ENCODE measurements around the gene PPFIA3. TPM values are rescaled to one million over a fixed set of nuclear protein-coding genes. Genes with fewer than 3 reads are reported as not detected.

PPFIA3 gene
- total RNA-seq, 2 experiments from 2014 or later: 1.8 to 2.2 TPM

- DNase-seq: no peak
- Mint-ChIP-seq H3K27ac (no peak overlapping the region), H3K27me3 (ENCODE audit: low read depth) (no peaks in the 10 kb centered on the region), H3K9me3 (ENCODE audit: insufficient read depth) (no peaks in the 10 kb centered on the region), H3K36me3 (ENCODE audit: low read depth) (peaks cover 68% of the 10 kb centered on the region), H3K4me3 (no peak overlapping the region), H3K4me1 (ENCODE audit: low read depth) (peaks cover 4% of the 10 kb centered on the region)
- ChIA-PET POLR2A (no interaction called here), CTCF (interaction anchor here (1.2 to 2.8 kb wide), 3 partner anchors 10 to 107 kb away, joined by 3 to 22 read pairs (median 9); partner anchors contain the start of gene LIN7B)
- no peak for ATAC-seq
These were observed 15.0 kb upstream of the PPFIA3 start for GRCh38 chr19:49104229-49104864.

- H3K27me3 Mint-ChIP-seq (ENCODE audit: low read depth): no peaks in the 10 kb centered on the region
- DNase-seq: peak; percentile 74
- ChIA-PET CTCF (interaction anchor here (0.9 to 2.8 kb wide), 14 partner anchors 8 to 109 kb away, joined by 3 to 30 read pairs (median 5); partner anchors contain the start of genes CGB7 and LIN7B), POLR2A (interaction anchor here (1.0 to 1.2 kb wide), 2 partner anchors 9 to 20 kb away, joined by 3 to 4 read pairs; no protein-coding TSS in a partner anchor)
- peaks cover 4% of the 10 kb centered on the region for H3K4me1 Mint-ChIP-seq (ENCODE audit: low read depth)
- peak; percentile 79 for ATAC-seq
- H3K36me3 Mint-ChIP-seq (ENCODE audit: low read depth): peaks cover 53% of the 10 kb centered on the region
- H3K9me3 Mint-ChIP-seq (ENCODE audit: insufficient read depth): no peaks in the 10 kb centered on the region
- no peak overlapping the region for H3K4me3 Mint-ChIP-seq
- no peak overlapping the region for H3K27ac Mint-ChIP-seq
These were observed 12.7 kb upstream of the PPFIA3 start for GRCh38 chr19:49106648-49107135.

GRCh38 chr19:49107625-49108459, 11.5 kb upstream of the PPFIA3 start:
- ATAC-seq: no peak
- POLR2A ChIA-PET: interaction anchor here (0.5 kb wide), 1 partner anchor 10 kb away, joined by 3 read pairs; no protein-coding TSS in a partner anchor
- Mint-ChIP-seq H3K36me3 (ENCODE audit: low read depth) (peaks cover 51% of the 10 kb centered on the region), H3K9me3 (ENCODE audit: insufficient read depth) (no peaks in the 10 kb centered on the region), H3K27ac (no peak overlapping the region), H3K27me3 (ENCODE audit: low read depth) (no peaks in the 10 kb centered on the region), H3K4me3 (no peak overlapping the region), H3K4me1 (ENCODE audit: low read depth) (peaks cover 4% of the 10 kb centered on the region)
- CTCF ChIA-PET: interaction anchor here (7.3 kb wide), 1 partner anchor 9 kb away, joined by 94 read pairs; no protein-coding TSS in a partner anchor
- no peak for DNase-seq

GRCh38 chr19:49109051-49109450, 10.3 kb upstream of the PPFIA3 start:
- no peak overlapping the region for H3K27ac Mint-ChIP-seq
- H3K4me3 Mint-ChIP-seq: no peak overlapping the region
- DNase-seq: no peak
- ChIA-PET CTCF (interaction anchor here (7.3 kb wide), 1 partner anchor 10 kb away, joined by 94 read pairs; no protein-coding TSS in a partner anchor), POLR2A (no interaction called here)
- H3K36me3 Mint-ChIP-seq (ENCODE audit: low read depth): peaks cover 48% of the 10 kb centered on the region
- ATAC-seq: no peak
- no peaks in the 10 kb centered on the region for H3K9me3 Mint-ChIP-seq (ENCODE audit: insufficient read depth)
- no peaks in the 10 kb centered on the region for H3K27me3 Mint-ChIP-seq (ENCODE audit: low read depth)
- H3K4me1 Mint-ChIP-seq (ENCODE audit: low read depth): peaks cover 12% of the 10 kb centered on the region

GRCh38 chr19:49109569-49110233, 9.6 kb upstream of the PPFIA3 start:
- ATAC-seq (no peak), DNase-seq (no peak)
- H3K4me1 Mint-ChIP-seq (ENCODE audit: low read depth): peaks cover 13% of the 10 kb centered on the region
- peaks cover 42% of the 10 kb centered on the region for H3K36me3 Mint-ChIP-seq (ENCODE audit: low read depth)
- no peaks in the 10 kb centered on the region for H3K9me3 Mint-ChIP-seq (ENCODE audit: insufficient read depth)
- POLR2A ChIA-PET: no interaction called here
- H3K27ac Mint-ChIP-seq: no peak overlapping the region
- H3K4me3 Mint-ChIP-seq: no peak overlapping the region
- CTCF ChIA-PET: interaction anchor here (7.3 kb wide), 1 partner anchor 11 kb away, joined by 94 read pairs; no protein-coding TSS in a partner anchor
- H3K27me3 Mint-ChIP-seq (ENCODE audit: low read depth): no peaks in the 10 kb centered on the region

- ChIA-PET CTCF (interaction anchor here (1.0 to 7.3 kb wide), 3 partner anchors 12 to 36 kb away, joined by 3 to 94 read pairs (median 6); no protein-coding TSS in a partner anchor), POLR2A (no interaction called here)
- H3K4me1 Mint-ChIP-seq (ENCODE audit: low read depth): peaks cover 18% of the 10 kb centered on the region
- H3K9me3 Mint-ChIP-seq (ENCODE audit: insufficient read depth): no peaks in the 10 kb centered on the region
- DNase-seq (no peak), ATAC-seq (no peak)
- peaks cover 33% of the 10 kb centered on the region for H3K36me3 Mint-ChIP-seq (ENCODE audit: low read depth)
- H3K27ac Mint-ChIP-seq: no peak overlapping the region
- no peak overlapping the region for H3K4me3 Mint-ChIP-seq
- H3K27me3 Mint-ChIP-seq (ENCODE audit: low read depth): no peaks in the 10 kb centered on the region
These were observed 8.8 kb upstream of the PPFIA3 start for GRCh38 chr19:49110567-49110966.

- POLR2A ChIA-PET: no interaction called here
- H3K4me3 Mint-ChIP-seq: no peak overlapping the region
- H3K9me3 Mint-ChIP-seq (ENCODE audit: insufficient read depth): no peaks in the 10 kb centered on the region
- H3K36me3 Mint-ChIP-seq (ENCODE audit: low read depth): peaks cover 29% of the 10 kb centered on the region
- H3K4me1 Mint-ChIP-seq (ENCODE audit: low read depth): peaks cover 21% of the 10 kb centered on the region
- CTCF ChIA-PET: interaction anchor here (1.0 to 7.3 kb wide), 3 partner anchors 12 to 35 kb away, joined by 3 to 94 read pairs (median 6); no protein-coding TSS in a partner anchor
- no peak for ATAC-seq
- no peaks in the 10 kb centered on the region for H3K27me3 Mint-ChIP-seq (ENCODE audit: low read depth)
- no peak overlapping the region for H3K27ac Mint-ChIP-seq
- DNase-seq: no peak
These were observed 7.9 kb upstream of the PPFIA3 start for GRCh38 chr19:49111218-49111998.

GRCh38 chr19:49113762-49114629, 5.3 kb upstream of the PPFIA3 start, which contains the start of gene LIN7B:
LIN7B (plus strand) TSS chr19:49114370; CDS start chr19:49114405, 35 bp downstream.
- H3K9me3 Mint-ChIP-seq (ENCODE audit: insufficient read depth): no peaks in the 10 kb centered on the region
- H3K27ac Mint-ChIP-seq: peak within 1 kb of the TSS; percentile 75
- ChIA-PET POLR2A (interaction anchor here (1.0 to 1.2 kb wide), 2 partner anchors 15 to 24 kb away, joined by 3 to 4 read pairs; no protein-coding TSS in a partner anchor), CTCF (interaction anchor here (0.7 to 7.3 kb wide), 29 partner anchors 8 to 221 kb away, joined by 3 to 94 read pairs (median 4); partner anchors contain the start of genes CD37, CGB7, GYS1 and RUVBL2)
- peak within 1 kb of the TSS; percentile 80 for H3K4me3 Mint-ChIP-seq
- peaks cover 32% of the 10 kb centered on the region for H3K4me1 Mint-ChIP-seq (ENCODE audit: low read depth)
- no peaks in the 10 kb centered on the region for H3K27me3 Mint-ChIP-seq (ENCODE audit: low read depth)
- H3K36me3 Mint-ChIP-seq (ENCODE audit: low read depth): peaks cover 11% of the 10 kb centered on the region
- ATAC-seq: peak; percentile 77
- peak; percentile 76 for DNase-seq

- DNase-seq (peak; percentile 61), ATAC-seq (no peak)
- POLR2A ChIA-PET: interaction anchor here (1.0 to 1.2 kb wide), 2 partner anchors 16 to 24 kb away, joined by 3 to 4 read pairs; no protein-coding TSS in a partner anchor
- Mint-ChIP-seq H3K4me1 (ENCODE audit: low read depth) (peaks cover 32% of the 10 kb centered on the region), H3K9me3 (ENCODE audit: insufficient read depth) (no peaks in the 10 kb centered on the region), H3K4me3 (peak overlapping the region; percentile 74), H3K36me3 (ENCODE audit: low read depth) (peaks cover 6% of the 10 kb centered on the region), H3K27ac (no peak overlapping the region), H3K27me3 (ENCODE audit: low read depth) (peaks cover 2% of the 10 kb centered on the region)
- CTCF ChIA-PET: interaction anchor here (0.7 to 7.3 kb wide), 22 partner anchors 9 to 220 kb away, joined by 3 to 94 read pairs (median 4); partner anchors contain the start of genes CD37, CGB7, GYS1 and RUVBL2
These were observed 4.5 kb upstream of the PPFIA3 start for GRCh38 chr19:49114630-49115363.

All from activated CD8-positive, alpha-beta T cell treated with anti-CD3 and anti-CD28 coated beads, Interleukin-2, amount 10 ng/mL, durations not matched to agents 7 days and 5 days (primary cell).